HG02588 (cell line): ENCODE results near the gene EEF1AKMT4.
"Not testable (repeated sequence)": the region's sequence is repeated elsewhere in the genome, so short reads cannot be mapped to it uniquely, and the experiment has no call there.

Experiments used
- ATAC-seq: cut with Tn5 transposase; IDR thresholded peaks from one replicate; pipeline ENCODE4 v1.9.1; 2021; ENCODE audit warnings: mild to moderate bottlenecking, moderate library complexity; ENCODE audit not compliant: unreplicated experiment

Gene EEF1AKMT4

DNA sequence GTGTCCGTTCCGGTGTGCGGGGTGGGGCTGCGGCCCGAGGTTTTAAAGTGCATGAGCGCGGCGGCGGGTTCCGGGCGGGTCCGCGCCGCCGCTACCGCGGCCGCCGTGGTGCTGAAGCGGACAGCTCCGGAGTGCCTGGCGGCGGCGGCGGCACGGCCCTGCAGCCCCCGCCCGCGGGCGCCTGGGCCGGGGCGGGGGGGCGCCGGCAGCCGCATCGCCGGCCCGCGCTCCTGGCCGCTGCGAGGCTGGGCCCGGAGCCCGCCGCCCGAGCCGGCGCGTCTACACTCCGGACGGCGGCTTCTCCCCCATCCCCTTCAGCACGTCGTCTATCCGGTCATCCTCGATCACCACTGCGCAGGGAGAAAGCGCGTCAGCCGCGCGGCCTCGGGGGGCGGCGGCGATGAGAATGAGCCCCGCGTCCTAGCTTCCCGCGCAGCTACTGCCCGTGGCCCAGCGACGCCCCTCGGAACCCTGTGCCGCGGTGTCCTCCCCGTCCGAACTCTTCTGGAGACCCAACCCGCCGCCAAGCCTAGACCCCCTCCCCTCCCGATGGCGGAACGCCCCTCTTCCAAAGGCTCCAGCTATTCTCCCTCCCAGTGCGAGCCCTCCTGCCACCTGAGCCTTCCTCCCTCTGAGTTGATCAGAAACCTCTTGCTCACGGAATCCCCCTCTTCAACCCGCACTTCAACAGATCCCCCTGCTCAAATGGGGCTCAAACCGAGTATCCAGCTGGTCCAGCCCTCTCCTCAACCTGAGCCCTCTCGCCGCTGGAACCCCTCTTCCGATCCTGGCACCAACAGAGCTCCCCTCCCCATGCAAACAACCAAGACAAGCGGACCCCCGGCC, 10.6 kb downstream of the EEF1AKMT4 start:
- ATAC-seq, result no peak

GRCh38 chr3:184260724-184261269, 11.3 kb downstream of the EEF1AKMT4 start:
- no peak for ATAC-seq

GRCh38 chr3:184261270-184261853, 11.9 kb downstream of the EEF1AKMT4 start, which contains the start of gene CAMK2N2:
Gene CAMK2N2, minus strand, starts transcription at chr3:184261553. Its CDS starts 268 bp downstream, at chr3:184261285.
- no peak for ATAC-seq

DNA sequence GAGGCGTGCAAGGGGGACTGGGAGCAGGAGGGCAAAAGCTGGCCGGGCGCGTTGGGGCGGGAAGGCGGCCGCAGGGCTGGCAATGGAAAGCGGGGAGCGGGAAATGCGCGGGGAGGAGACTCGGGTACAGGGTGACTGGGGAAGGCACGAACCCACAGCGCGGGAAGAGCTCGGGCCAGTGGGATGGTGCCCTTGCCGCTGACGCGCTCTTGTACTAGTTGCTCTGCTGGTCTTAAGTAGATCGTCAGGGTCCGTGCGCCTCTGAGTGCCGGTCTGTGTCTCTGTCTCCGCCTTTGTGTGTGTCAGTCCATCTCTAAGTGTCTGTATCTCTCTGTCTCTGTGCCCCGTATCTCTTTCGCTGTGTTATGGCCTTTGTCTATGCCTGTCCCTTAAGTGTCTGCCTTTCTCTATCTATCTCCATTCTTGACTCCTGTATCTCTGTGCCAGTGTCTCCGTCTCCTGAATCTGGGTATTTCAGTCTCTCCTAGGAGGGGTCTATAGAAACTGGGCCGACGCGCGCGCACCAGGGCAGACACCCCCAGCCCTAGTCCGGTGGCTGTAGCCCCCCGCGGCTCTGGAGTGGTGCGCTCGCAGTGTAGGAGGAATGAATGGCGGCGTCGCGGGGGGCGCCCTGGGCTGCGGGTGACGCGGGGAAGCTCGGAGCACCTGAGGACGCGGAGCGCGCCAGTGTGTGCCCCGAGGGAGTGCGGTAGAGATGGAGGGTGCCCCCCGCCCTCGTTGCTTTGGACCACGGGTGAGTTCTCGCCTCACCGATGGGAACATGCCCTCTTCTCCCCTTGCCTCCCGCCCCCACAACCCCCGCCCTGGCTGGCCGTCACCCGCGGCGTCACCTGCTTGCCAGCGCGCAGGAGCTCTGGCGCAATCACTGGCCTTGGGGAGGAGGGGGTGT, 12.6 kb downstream of the EEF1AKMT4 start:
- no peak for ATAC-seq

GRCh38 chr3:184262764-184263179, 13.3 kb downstream of the EEF1AKMT4 start:
- ATAC-seq, result no peak

DNA sequence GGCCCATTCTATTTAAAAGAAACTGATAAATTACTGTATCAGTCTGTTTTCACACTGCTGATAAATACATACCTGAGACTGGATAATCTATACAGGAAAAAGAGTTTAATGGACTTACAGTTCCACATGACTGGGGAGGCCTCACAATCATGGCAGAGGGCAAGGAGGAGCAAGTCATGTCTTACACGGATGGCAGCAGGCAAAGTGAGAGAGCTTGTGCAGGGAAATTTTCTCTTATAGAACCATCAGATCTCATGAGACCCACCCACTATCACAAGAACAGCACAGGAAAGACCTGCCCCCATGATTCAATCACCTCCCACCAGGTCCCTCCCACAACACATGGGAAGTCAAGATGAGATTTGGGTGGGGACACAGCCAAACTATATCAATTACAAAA, 17.8 kb downstream of the EEF1AKMT4 start:
- ATAC-seq, result not testable (repeated sequence)

- ATAC-seq, result no peak
These were observed 22.8 kb downstream of the EEF1AKMT4 start for GRCh38 chr3:184272269-184272668.

DNA sequence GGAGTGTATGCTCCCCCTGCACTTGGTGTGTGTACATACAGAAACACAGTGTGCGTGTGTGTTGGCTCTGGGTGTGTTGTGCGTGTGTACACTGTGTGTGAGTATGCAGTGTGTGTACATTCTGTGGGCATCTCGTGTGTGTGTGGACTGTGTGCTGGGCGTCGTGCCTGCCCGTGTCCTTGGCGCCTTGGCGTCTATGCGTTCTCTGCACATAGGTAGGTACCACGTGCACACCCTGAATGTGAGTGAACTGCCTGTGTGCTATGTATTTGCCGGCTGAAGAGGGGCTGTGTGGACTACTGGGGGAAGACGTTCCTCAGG, 25.9 kb downstream of the EEF1AKMT4 start:
- ATAC-seq, result no peak

DNA sequence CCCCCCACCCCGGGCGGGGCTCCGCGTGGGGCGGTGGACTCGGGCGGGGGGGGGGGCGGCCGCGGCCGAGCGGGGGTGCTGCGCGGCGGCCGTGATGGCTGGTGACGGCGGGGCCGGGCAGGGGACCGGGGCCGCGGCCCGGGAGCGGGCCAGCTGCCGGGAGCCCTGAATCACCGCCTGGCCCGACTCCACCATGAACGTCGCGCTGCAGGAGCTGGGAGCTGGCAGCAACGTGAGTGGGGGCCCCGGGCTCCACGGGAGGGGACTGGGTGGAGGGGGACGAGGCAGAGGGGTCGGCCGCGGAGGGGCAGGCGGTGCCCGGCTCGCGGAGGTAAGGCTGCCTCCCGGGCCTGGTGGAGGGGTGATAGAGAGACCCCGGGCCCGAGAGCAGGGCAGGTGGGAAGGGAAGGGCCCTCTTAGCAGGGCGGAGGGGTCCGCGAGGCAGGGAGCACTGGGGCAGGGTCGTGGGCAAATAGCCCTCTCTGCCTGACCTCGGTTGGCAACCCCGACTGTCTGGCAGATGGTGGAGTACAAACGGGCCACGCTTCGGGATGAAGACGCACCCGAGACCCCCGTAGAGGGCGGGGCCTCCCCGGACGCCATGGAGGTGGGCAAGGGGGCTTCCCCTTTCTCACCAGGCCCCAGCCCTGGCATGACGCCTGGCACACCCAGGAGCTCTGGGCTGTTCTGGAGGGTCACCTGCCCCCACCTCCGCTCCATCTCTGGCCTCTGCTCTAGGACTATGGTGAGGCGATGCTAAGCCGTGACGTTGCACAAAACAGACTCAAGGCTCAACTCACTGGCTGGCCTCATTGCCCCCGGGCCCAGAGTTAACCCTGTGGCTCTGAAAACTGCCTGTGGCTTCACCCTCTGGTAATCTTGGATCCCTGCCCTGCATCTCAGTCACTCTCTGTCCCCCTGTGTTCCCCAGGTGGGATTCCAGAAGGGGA, 26.8 kb downstream of the EEF1AKMT4 start, which contains the start of gene ECE2:
ECE2 (plus strand) TSS at position 62 of the 950 bp plus-strand sequence; CDS start at position 194, 132 bp downstream.
- ATAC-seq, result no peak

DNA sequence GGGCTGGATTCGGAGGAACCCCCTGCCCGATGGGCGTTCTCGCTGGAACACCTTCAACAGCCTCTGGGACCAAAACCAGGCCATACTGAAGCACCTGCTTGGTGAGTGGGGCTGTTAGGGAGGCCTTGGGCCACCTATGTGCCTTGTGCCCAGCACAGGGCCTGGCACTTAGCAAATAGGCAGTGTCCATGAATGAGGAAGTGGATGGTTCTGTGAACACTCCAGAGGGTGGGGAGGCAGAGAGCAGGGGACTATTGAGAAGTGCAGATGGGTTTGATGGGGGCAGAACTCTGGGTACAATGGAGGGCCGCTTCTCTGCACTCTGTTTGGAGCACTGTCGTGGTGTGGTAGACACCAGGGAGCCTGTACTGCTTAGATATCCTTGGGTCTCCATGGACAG, 27.9 kb downstream of the EEF1AKMT4 start:
- ATAC-seq, result no peak

GRCh38 chr3:184282941-184283340, 33.5 kb downstream of the EEF1AKMT4 start:
- ATAC-seq, result no peak

GRCh38 chr3:184283681-184284080, 34.2 kb downstream of the EEF1AKMT4 start:
- no peak for ATAC-seq

- no peak for ATAC-seq
These were observed 35.2 kb downstream of the EEF1AKMT4 start for GRCh38 chr3:184284696-184285095.

GRCh38 chr3:184289426-184289938, 40.0 kb downstream of the EEF1AKMT4 start:
- no peak for ATAC-seq

DNA sequence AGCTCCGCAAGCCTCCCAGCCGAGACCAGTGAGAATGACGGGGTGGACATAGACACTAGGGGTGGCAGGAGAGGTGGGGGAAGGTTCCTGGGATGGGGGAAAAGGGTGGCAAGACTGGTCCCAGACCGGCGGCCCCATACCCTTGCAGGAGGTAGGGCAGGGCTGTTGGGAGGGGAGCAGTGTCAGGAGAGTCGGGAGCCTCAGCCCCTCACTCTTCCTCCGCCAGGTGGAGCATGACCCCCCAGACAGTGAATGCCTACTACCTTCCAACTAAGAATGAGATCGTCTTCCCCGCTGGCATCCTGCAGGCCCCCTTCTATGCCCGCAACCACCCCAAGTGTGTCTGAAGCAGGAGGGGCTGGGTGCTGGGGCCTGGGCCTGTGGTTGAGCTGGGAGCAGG, 40.9 kb downstream of the EEF1AKMT4 start:
- no peak for ATAC-seq

GRCh38 chr3:184291044-184291737, 41.7 kb downstream of the EEF1AKMT4 start:
- no peak for ATAC-seq

- no peak for ATAC-seq
These were observed 42.4 kb downstream of the EEF1AKMT4 start for GRCh38 chr3:184291738-184292445.

DNA sequence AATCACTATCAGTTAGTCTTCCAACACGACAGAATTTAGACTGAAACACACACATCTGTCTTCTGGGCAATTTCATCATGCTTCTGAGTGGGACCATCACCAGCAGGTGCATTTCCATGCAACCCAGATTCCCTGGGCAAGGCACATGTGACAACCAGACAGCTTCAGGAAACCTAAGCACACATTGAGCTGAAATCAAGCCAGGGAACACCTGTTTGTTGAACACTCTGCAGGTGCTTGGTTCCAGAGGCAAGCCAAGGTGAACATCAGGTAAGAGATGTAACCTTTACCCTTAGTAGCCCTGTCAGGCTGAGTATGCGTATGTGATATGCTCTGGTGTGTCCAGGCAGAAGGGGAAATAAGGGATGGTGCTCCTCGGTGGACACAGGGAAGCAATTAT, 46.3 kb downstream of the EEF1AKMT4 start:
- ATAC-seq, result no peak
